ENCODE data around the gene NEB.

Gene NEB

DNA sequence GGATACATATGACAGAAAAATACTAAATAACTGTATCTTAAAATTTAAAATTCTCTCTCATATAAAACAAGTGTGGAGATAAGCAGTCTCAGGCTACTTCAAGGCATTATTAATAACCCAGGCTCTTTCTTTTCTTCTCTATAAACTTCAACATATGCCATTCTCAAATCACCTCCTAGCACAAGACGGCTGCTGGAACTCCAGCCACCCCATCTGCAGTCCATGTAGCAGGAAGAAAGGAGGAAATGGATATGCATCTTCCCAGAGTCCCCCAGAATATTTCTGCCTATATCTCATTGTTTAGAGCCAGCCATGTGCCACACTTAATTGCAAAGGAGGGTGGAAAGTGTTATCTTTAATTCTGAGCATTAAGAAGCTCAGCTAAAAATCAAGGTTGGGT, 35.3 kb upstream of the NEB start:
- in situ Hi-C loops (cut with HindIII; ENCODE audit: low sequenced_read_pairs): no loop called here

DNA sequence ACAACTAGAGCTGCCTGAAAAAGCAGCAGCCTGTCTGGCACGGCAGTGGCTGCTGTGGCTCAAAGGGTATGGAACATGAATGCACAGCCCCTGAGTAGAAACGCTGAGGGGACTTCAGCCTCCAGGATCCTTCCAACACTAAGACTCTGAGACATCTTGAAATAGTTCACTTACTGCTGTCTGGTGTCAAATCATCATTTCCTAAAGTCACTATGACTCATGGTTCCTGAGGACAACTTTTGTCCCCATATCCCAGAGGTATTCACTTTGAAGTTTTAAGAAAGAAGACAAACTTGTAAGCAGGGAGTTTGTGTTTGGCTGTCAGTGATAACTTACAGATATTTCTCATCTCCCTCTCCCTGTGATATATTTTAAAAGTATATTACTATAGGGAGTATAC, 33.3 kb upstream of the NEB start:
- DNase-seq (ENCODE audit: low read depth, low spot score): peak; percentile 18
- in situ Hi-C loops (cut with HindIII; ENCODE audit: low sequenced_read_pairs): no loop called here
- no peak overlapping the region for H3K4me3 ChIP-seq (ENCODE audit: low read depth, low read length)
- TF ChIP-seq, protein P1, sequence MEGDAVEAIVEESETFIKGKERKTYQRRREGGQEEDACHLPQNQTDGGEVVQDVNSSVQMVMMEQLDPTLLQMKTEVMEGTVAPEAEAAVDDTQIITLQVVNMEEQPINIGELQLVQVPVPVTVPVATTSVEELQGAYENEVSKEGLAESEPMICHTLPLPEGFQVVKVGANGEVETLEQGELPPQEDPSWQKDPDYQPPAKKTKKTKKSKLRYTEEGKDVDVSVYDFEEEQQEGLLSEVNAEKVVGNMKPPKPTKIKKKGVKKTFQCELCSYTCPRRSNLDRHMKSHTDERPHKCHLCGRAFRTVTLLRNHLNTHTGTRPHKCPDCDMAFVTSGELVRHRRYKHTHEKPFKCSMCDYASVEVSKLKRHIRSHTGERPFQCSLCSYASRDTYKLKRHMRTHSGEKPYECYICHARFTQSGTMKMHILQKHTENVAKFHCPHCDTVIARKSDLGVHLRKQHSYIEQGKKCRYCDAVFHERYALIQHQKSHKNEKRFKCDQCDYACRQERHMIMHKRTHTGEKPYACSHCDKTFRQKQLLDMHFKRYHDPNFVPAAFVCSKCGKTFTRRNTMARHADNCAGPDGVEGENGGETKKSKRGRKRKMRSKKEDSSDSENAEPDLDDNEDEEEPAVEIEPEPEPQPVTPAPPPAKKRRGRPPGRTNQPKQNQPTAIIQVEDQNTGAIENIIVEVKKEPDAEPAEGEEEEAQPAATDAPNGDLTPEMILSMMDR (IDR thresholded peaks at IDR 0.05; ENCODE audit: low read depth, low read length): no peak

More for the DNA sequence above, 35.3 kb upstream of the NEB start:
- H3K4me3 ChIP-seq (ENCODE audit: low read depth, low read length): no peak overlapping the region
- TF ChIP-seq, protein P1 (IDR thresholded peaks at IDR 0.05; ENCODE audit: low read depth, low read length): no peak
- no peak for DNase-seq (ENCODE audit: low read depth, low spot score)

DNA sequence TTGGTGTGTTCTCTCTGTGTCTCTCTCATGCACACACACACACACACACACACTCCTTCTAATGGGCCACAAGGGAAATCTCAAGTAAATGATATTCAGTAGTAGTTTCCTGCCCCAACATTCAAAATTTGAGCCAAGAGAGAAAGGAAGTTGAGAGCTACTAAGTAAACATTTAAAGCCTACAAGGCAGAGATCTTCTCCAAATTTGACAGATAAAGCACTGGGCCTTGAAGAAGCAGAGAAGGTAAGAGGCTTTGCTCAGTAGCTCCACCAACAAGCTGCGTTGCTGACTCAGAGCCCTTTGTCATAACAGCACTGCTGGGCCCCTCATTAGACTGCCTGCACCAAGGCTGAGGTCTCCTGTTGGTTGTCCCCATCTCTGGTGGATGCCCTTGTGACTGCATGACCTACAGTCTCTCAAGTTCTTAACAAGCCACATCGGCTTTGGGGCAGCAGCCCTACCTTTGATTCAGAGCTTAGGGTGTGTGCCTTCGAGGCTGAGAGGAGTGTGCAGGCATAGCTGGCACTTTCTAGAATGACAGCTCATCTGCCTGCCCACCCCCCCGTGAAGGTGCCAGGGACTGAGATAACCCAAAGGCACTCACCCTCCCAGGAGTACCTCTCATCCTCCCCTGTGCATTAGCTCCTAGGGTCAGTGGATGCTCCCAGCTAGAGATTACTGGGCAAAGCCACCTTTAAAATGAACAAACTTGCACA, 32.3 kb upstream of the NEB start:
- TF ChIP-seq, protein P1 (IDR thresholded peaks at IDR 0.05; ENCODE audit: low read depth, low read length): no peak

DNA sequence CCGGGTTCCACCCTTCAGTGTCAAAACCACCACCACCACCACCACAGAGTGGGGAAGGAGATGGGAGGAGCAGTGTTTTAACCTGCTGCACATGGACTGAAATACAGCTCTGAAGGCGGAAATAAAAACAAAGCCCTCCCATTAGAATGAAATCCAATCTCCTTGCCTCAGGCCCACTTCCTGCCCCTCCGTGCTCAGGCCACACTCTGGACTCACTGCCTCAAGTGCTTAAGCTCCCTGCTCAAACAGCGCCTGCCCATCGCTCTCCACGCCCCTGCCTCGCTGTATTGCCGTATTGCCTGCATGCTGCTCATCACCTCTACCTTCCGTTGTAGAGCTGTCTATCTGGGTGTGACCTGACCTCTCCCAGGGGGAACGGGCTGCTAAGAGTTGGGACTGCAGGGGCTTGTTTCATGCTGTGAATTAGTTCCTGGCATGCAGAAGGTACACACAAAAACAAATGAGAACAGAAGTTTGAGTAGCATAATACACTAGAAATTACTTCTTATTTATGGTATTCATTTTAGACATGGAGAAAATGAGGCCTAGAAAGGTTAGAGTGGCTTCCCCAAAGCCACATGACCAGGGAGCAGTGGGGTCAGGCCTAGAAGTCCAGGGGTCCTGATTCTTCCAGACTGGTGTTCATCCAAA, 31.6 kb upstream of the NEB start:
- TF ChIP-seq, protein P1 (IDR thresholded peaks at IDR 0.05; ENCODE audit: low read depth, low read length): no peak
- in situ Hi-C loops (cut with HindIII; ENCODE audit: low sequenced_read_pairs): no loop called here
- no peak overlapping the region for H3K4me3 ChIP-seq (ENCODE audit: low read depth, low read length)
- no peak for DNase-seq (ENCODE audit: low read depth, low spot score)

More for the DNA sequence above, 32.3 kb upstream of the NEB start:
- in situ Hi-C loops (cut with HindIII; ENCODE audit: low sequenced_read_pairs): no loop called here
- DNase-seq (ENCODE audit: low read depth, low spot score): no peak
- no peak overlapping the region for H3K4me3 ChIP-seq (ENCODE audit: low read depth, low read length)

DNA sequence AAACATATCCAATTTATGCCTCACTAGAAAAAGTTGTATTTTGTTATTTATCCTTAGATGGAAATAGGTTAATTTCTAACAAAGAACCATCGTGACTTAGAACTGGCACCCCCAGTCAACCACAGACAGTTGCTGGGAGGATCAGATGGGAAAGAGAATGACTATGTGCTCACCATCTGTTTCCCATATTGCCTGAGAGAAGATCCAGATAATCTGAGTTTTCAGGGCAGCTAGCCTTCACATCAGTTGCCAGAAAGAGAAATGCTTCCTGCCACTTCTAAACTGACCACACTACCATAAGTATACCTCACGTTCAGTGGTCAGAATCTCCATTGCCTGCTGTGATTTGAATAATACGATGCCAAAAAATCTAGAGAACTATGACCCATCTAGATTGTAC, 28.4 kb upstream of the NEB start:
- TF ChIP-seq, protein P1 (IDR thresholded peaks at IDR 0.05; ENCODE audit: low read depth, low read length): no peak
- in situ Hi-C loops (cut with HindIII; ENCODE audit: low sequenced_read_pairs): no loop called here
- no peak overlapping the region for H3K4me3 ChIP-seq (ENCODE audit: low read depth, low read length)
- no peak for DNase-seq (ENCODE audit: low read depth, low spot score)

DNA sequence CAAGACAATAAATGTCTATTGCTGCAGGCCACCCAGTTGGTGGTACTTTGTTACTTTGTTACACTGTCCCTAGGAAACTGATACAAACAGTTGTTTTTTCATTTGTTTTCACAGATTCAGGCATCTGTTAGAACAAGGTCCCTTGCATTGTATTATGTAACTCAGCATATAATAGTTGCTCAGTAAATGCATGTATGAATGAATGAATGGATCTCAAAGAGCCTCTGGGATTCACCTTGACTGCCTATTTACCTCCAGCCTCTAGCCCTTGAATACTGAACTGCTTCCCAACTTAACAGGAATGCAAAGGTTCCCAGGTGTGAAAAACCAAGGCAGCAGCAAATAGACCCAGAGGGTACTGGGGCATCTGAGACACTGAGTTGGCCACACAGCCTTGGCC, 27.4 kb upstream of the NEB start:
- in situ Hi-C loops (cut with HindIII; ENCODE audit: low sequenced_read_pairs): no loop called here
- no peak for DNase-seq (ENCODE audit: low read depth, low spot score)
- H3K4me3 ChIP-seq (ENCODE audit: low read depth, low read length): no peak overlapping the region
- TF ChIP-seq, protein P1 (IDR thresholded peaks at IDR 0.05; ENCODE audit: low read depth, low read length): no peak
